Daoy (cell line): ENCODE measurements around the gene TBC1D22B. TPM values are rescaled to one million over a fixed set of nuclear protein-coding genes. Genes with fewer than 3 reads are reported as not detected.
"Not testable (repeated sequence)": the region's sequence is repeated elsewhere in the genome, so short reads cannot be mapped to it uniquely, and the experiment has no call there.

Experiments used
- DNase-seq: peaks from one replicate; pipeline ENCODE4 v3.0.0-alpha.2; 2015; ENCODE audit warnings: low read depth
- total RNA-seq: library from RNA; depleted of rRNA; stranded (reverse); fragments of >200 nt; shearing (Covaris generic); gene quantifications from 2 replicates; pipeline ENCODE4 v1.2.3, GENCODE V29; 2014

The TBC1D22B gene
- total RNA-seq, 1 experiment from 2014 or later, result 7.7 TPM

- no peak for DNase-seq
These were observed 45.6 kb downstream of the TBC1D22B start for GRCh38 chr6:37303091-37303660.

DNA sequence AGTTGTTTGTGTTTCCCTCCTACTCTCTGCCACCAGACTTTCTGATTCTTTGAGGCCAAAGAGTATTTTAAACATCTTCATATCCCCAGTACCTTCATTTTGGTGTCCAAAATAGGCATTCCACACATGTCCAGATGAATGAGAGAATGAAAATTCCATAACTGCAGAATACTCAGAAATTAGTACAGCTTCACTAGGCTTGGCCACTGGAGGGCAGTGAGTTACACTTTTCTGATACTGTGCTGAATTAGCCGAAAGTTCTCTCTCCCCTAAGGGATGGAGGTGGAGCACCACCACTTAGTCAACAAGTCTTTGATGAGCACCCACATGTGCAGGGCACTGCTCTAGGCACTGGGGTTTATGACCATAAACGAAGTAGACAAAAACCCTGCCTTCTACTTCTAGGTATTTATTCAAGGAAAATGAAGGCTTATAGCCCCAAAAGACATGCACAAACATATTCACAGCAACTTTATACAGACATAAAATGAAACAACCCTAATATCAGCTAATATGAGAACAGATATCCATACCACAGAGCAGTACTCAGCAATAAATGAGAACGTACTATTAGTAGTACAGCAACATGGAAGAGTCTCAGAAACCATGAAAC lies 46.4 kb downstream of the TBC1D22B start:
- DNase-seq, result no peak

- no peak for DNase-seq
These were observed 47.2 kb downstream of the TBC1D22B start for GRCh38 chr6:37304766-37305165.

GRCh38 chr6:37305841-37306425 lies 48.4 kb downstream of the TBC1D22B start:
- DNase-seq, result no peak

GRCh38 chr6:37306624-37307222 lies 49.2 kb downstream of the TBC1D22B start:
- no peak for DNase-seq

DNA sequence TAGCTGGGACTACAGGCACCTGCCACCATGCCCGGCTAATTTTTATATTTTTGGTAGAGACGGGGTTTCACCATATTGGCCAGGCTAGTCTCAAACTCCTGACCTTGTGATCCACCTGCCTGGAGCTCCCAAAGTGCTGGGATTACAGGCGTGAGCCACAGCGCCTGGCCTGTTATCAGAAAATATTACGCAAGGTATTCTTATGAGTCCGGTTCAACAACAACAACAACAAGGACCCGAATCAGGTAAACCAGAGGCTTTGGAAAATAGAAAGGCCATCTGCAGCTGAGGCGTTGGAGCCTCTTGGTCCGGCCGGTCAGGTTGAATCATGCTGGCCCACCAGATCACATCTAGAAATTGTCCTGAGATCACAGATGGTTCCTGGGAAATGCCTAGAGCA lies 49.9 kb downstream of the TBC1D22B start:
- DNase-seq, result not testable (repeated sequence)

DNA sequence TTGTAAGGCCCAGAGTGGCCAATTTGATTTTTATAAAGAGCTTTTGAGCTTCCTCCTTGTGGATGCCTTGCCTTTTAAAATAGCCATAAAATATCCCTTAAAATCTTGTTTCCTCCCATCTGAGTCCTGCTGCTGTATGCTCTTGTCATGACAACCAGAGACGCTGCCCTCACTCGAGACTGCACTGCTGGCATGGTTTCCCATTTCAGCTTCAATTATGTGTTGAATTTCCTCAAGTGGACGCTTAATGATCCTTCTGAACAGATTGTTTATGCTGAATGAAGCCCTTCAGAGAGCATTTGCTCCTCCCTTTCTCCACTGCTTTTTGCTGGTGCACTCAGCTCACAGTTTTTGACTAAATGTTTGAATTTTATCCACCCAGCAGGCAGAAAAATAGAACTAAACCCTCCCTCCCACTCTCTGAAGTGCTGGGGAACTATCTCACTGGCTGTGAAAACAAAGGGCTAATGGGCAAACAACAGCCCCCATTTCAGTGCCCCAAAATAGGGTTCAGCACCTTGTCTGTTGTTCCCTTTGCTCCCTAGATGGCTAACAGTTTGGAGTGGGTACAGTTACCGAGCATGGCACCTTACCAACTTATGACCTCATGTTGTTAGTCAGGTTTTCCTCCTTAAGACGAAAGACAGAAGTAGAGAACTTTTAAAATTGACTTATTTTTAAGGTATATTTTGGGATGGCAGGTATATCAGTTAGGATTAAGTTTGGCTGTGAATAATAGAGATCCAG lies 50.7 kb downstream of the TBC1D22B start:
- DNase-seq, result peak; percentile 60

GRCh38 chr6:37309046-37309445 lies 51.5 kb downstream of the TBC1D22B start:
- no peak for DNase-seq

GRCh38 chr6:37309692-37310091 lies 52.1 kb downstream of the TBC1D22B start:
- DNase-seq, result no peak

- DNase-seq, result no peak
These were observed 53.4 kb downstream of the TBC1D22B start for GRCh38 chr6:37310966-37311365.

GRCh38 chr6:37311741-37312473 lies 54.3 kb downstream of the TBC1D22B start:
- no peak for DNase-seq

GRCh38 chr6:37313723-37314486 lies 56.3 kb downstream of the TBC1D22B start:
- no peak for DNase-seq

DNA sequence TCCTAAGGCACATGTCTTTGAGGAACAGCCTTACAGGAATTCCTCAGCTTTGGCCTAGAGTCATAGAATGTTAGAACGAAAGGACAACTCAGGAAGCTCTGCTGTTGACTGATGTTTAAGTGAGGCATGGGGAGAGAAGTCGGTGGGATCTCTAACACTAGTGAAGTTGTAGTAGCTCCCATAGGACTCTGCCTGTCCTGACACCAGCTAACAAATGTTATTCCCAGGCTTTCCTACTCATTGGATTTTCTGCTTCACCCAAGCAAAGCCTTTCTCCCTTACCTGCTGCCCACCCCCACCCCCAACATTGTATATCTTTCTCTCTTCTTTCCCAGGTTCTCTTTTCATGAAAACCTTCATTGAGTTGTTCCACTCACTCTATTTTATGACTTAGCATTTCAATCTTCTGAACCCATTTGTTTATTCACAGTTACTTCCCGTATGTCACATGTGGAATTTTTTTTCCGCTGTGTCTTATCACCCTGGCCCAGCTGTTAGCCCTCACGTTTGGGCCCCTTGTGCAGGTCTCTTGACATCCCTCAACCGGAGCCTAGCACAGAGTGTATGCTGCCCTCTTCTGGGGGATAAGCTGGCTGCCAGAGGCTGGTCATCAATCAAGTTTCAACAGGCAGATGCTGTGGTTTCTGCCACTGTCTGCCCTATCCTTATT lies 57.0 kb downstream of the TBC1D22B start:
- peak; percentile 50 for DNase-seq

GRCh38 chr6:37315157-37315515 lies 57.6 kb downstream of the TBC1D22B start:
- DNase-seq, result no peak

- DNase-seq, result no peak
These were observed 58.5 kb downstream of the TBC1D22B start for GRCh38 chr6:37316071-37316470.

DNA sequence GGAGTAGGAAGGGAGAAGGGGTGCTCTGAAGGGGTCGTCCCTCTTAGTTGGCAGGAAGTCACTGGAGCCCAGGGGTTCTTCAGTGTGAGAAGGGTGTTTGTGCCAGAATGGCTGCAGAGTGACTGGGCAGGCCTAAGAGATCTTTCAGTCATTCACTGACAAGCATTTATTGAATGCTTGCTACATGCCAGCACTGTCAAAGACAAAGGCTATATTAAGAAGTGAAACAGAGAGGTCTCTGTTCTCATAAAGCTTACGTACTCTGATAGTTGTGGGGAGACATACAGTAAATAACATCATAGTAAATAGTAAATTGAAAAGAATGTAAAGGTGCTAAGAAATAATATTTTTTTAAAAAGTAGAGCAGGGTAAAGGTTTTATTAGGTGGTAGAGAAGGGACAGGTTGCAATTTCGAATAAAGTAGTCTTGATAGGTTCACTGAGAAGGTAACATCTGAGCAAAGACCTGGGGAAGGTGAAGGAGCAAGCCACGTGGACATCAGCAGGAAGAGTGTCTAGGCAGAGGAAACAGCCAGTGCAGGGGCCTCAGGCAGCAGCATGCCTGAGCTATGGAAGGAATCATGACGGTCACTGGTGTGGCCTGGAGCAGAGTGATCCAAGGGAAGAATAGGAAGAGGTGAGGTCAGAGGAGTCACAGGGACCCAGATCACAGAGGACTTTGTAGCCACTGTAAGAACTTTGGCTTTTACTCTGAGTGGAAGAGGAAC lies 59.9 kb downstream of the TBC1D22B start:
- no peak for DNase-seq

GRCh38 chr6:37319156-37319555 lies 61.6 kb downstream of the TBC1D22B start:
- no peak for DNase-seq

- DNase-seq, result no peak
These were observed 62.4 kb downstream of the TBC1D22B start for GRCh38 chr6:37319856-37320480.

DNA sequence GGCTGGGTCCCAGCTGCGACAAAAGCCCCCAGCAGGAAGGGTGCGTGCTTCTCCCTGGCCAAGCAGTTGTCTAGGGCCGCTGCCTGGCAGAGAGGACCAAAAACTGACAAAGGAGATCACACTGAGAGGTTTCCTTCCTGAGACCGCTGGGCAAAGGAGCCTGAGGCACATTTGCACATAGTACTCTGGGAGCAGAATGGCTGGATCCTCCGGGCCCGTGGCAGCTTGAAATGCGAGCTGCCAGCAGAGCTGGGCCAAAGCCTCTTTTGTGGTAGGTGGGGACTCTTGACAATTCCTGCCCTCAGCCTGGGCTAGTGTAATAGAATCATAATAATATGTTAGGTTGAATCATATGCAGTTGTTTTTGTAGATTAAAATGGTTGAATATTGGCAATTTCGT lies 63.1 kb downstream of the TBC1D22B start:
- no peak for DNase-seq
